UCSD-AML1 (cell line): ENCODE results near the gene LCE3A.

Experiments
- DNase-seq: peaks from one replicate; lab custom pipeline; 2025; ENCODE audit not compliant: unreplicated experiment; lab: John Stamatoyannopoulos, UW

The LCE3A gene

GRCh38 chr1:152577168-152577567 is 45.7 kb downstream of the LCE3A start:
- no peak for DNase-seq
